HepG2 (cell line): ENCODE results near the gene PPA1. TPM values are rescaled to one million over a fixed set of nuclear protein-coding genes. Genes with fewer than 3 reads are reported as not detected.

ENCODE experiments used
- ATAC-seq: fragments of 200-7000 bp; cut with Tn5 transposase; 3 replicates; pipeline ENCODE4 v1.9.1; 2020; ENCODE audit warnings: mild to moderate bottlenecking, moderate library complexity
- BruUV-seq: library from RNA; stranded (reverse); fragments of 400-500 nt; replicated peaks from 2 replicates; lab custom pipeline; 2021; lab: Mats Ljungman, UMichigan
- CTCF ChIA-PET: fragments of 300-600 bp; formaldehyde crosslinking; extraction: SDS; loops from one replicate; lab custom pipeline; 2021; ENCODE audit warnings: low total read pairs, inconsistent platforms, low intra/inter-chr PET ratio; lab: Yijun Ruan, JAX
- POLR2A ChIA-PET: fragments of 350-600 bp; sonication (Branson Sonifier 250); formaldehyde crosslinking; loops from one replicate; lab custom pipeline; 2020; ENCODE audit warnings: antibody characterized with exemption, inconsistent platforms; lab: Yijun Ruan, JAX
- DNase-seq: peaks from one replicate; pipeline ENCODE4 v3.0.0-alpha.2; 2015; ENCODE audit warnings: low spot score
- FAIRE-seq: peaks from 3 replicates; lab custom pipeline; 2011; peaks lifted over from hg19 to GRCh38; lab: Jason Lieb, UNC
- H2AFZ ChIP-seq: one replicate; pipeline ENCODE4 v1.6.1; 2011; ENCODE audit warnings: low read length, inconsistent platforms
- H3K27ac ChIP-seq: fragments of 300-600 bp; 3 replicates; pipeline ENCODE4 v1.8.0; 2011; ENCODE audit warnings: mixed run types, mild to moderate bottlenecking, mixed read lengths, low read length, inconsistent platforms; ENCODE audit not compliant: insufficient read depth; ENCODE audit errors: extremely low read length
- H3K27me3 ChIP-seq, 2 experiments: fragments of 200-600 bp in 1 of 2; 2 replicates in 1 of 2; 3 replicates in 1 of 2; pipeline versions ENCODE4 v1.6.0 to v1.8.0; 2011; ENCODE audit warnings: low read length in 2 of 2, mild to moderate bottlenecking in 2 of 2, moderate library complexity in 2 of 2, inconsistent platforms in 1 of 2; ENCODE audit not compliant: insufficient read depth in 2 of 2, control insufficient read depth in 1 of 2
- H3K36me3 ChIP-seq, 2 experiments: fragments of 200-600 bp in 1 of 2; replicated peaks in 1 of 2; 2 replicates in 1 of 2; 3 replicates in 1 of 2; pipeline versions ENCODE4 v1.5.1 to v1.8.0; 2011; ENCODE audit warnings: low read length in 2 of 2, inconsistent platforms in 1 of 2; ENCODE audit not compliant: insufficient read depth in 2 of 2, control insufficient read depth in 1 of 2
- H3K4me1 ChIP-seq: 2 replicates; pipeline ENCODE4 v1.5.1; 2012; ENCODE audit warnings: low read length, inconsistent platforms; ENCODE audit not compliant: insufficient read depth
- H3K4me2 ChIP-seq: 2 replicates; pipeline ENCODE4 v1.6.0; 2011; ENCODE audit warnings: low read depth, low read length, inconsistent platforms
- H3K4me3 ChIP-seq, 3 experiments: fragments of 200-600 bp in 1 of 3; sonication (generic), shearing (Covaris generic) in 1 of 3; replicated peaks in 1 of 3; 2 replicates each; pipeline ENCODE4 v1.5.1; 2011 to 2016; ENCODE audit warnings: low read length in 3 of 3, inconsistent platforms in 2 of 3, low read depth in 2 of 3, mild to moderate bottlenecking in 2 of 3, control low read depth in 1 of 3, mixed read lengths in 1 of 3; ENCODE audit not compliant: insufficient read depth in 1 of 3
- H3K79me2 ChIP-seq: one replicate; pipeline ENCODE4 v1.6.1; 2011; ENCODE audit warnings: low read length, inconsistent platforms; ENCODE audit not compliant: insufficient read depth
- H3K9ac ChIP-seq: 2 replicates; pipeline ENCODE4 v1.6.0; 2011; ENCODE audit warnings: mild to moderate bottlenecking, low read depth, low read length, inconsistent platforms; ENCODE audit not compliant: insufficient read depth
- H3K9me3 ChIP-seq: 2 replicates; pipeline ENCODE4 v1.5.1; 2012; ENCODE audit warnings: mild to moderate bottlenecking, low read length
- H4K20me1 ChIP-seq: 2 replicates; pipeline ENCODE4 v1.6.0; 2011; ENCODE audit warnings: inconsistent platforms, mild to moderate bottlenecking, low read length, moderate library complexity; ENCODE audit not compliant: insufficient read depth
- AKAP8 ChIP-seq: sonication (generic); formaldehyde crosslinking; IDR thresholded peaks from 2 replicates; pipeline ENCODE4 v1.5.1; 2020; ENCODE audit warnings: mild to moderate bottlenecking, missing genetic modification reagents
- ASH2L ChIP-seq: fragments of 300-600, 200-600 bp; sonication (generic); IDR thresholded peaks from 2 replicates; pipeline ENCODE4 v1.7.0; 2017; ENCODE audit warnings: low read depth, mild to moderate bottlenecking, moderate library complexity, mixed read lengths, low read length; ENCODE audit not compliant: insufficient read length
- EZH2 ChIP-seq: conservative IDR thresholded peaks from 2 replicates; pipeline ENCODE4 v1.6.1; 2012; ENCODE audit warnings: mild to moderate bottlenecking, low read depth, low read length, moderate library complexity
- FLYWCH1 ChIP-seq: sonication (generic); formaldehyde crosslinking; IDR thresholded peaks from 2 replicates; pipeline ENCODE4 v1.8.1; 2023; ENCODE audit warnings: mild to moderate bottlenecking, missing genetic modification reagents
- GABPA ChIP-seq, 2 experiments: IDR thresholded peaks; 2 replicates each; pipeline ENCODE4 v1.6.1; 2011 to 2016; ENCODE audit warnings: low read depth in 2 of 2, low read length in 1 of 2, missing biosample characterization in 1 of 2, missing genetic modification characterization in 1 of 2
- HCFC1 ChIP-seq: fragments of 150-350 bp; IDR thresholded peaks from 2 replicates; pipeline ENCODE4 v1.6.1; 2014; ENCODE audit warnings: low read depth, low read length
- HHEX ChIP-seq: IDR thresholded peaks from 2 replicates; pipeline ENCODE4 v1.6.1; 2016; ENCODE audit warnings: control low read depth
- NFATC3 ChIP-seq: sonication (generic); formaldehyde crosslinking; IDR thresholded peaks from 2 replicates; pipeline ENCODE4 v1.5.1; 2020; ENCODE audit warnings: mild to moderate bottlenecking, missing genetic modification reagents
- NFKBIZ ChIP-seq: IDR thresholded peaks from 2 replicates; pipeline ENCODE4 v1.6.1; 2018; ENCODE audit warnings: missing genetic modification reagents, missing compliant biosample characterization
- NR1H2 ChIP-seq: sonication (generic); formaldehyde crosslinking; IDR thresholded peaks from 2 replicates; pipeline ENCODE4 v1.8.1; 2022; ENCODE audit warnings: low read depth, missing genetic modification reagents, borderline replicate concordance
- SMARCE1 ChIP-seq: fragments of 450-650 bp; IDR thresholded peaks from 2 replicates; pipeline ENCODE4 v1.6.1; 2017; ENCODE audit warnings: borderline replicate concordance
- SMYD3 ChIP-seq: sonication (generic); formaldehyde crosslinking; IDR thresholded peaks from 2 replicates; pipeline ENCODE4 v1.8.1; 2023; ENCODE audit warnings: mild to moderate bottlenecking, missing genetic modification reagents
- STAG1 ChIP-seq: sonication (generic); formaldehyde crosslinking; IDR thresholded peaks from 2 replicates; pipeline ENCODE4 v1.4.0; 2020; ENCODE audit warnings: missing genetic modification reagents
- THYN1 ChIP-seq: sonication (generic); formaldehyde crosslinking; IDR thresholded peaks from 2 replicates; pipeline ENCODE4 v1.8.1; 2023; ENCODE audit warnings: low read depth, mild to moderate bottlenecking, moderate library complexity, missing genetic modification reagents, borderline replicate concordance
- ZKSCAN1 ChIP-seq: fragments of 150-350 bp; IDR thresholded peaks from 2 replicates; pipeline ENCODE4 v1.6.1; 2014; ENCODE audit warnings: low read length
- ZMYM2 ChIP-seq: sonication (generic); formaldehyde crosslinking; IDR thresholded peaks from 2 replicates; pipeline ENCODE4 v1.8.0; 2022; ENCODE audit warnings: mild to moderate bottlenecking, missing genetic modification reagents
- ZNF547 ChIP-seq: sonication (generic); formaldehyde crosslinking; IDR thresholded peaks from 2 replicates; pipeline ENCODE4 v1.5.1; 2020; ENCODE audit warnings: mild to moderate bottlenecking, missing genetic modification reagents
- WGBS: methylation state at CpG from one replicate; pipeline ENCODE4 v1.1.6; 2017; ENCODE audit warnings: low lambda C conversion rate; 5-methylcytosine and 5-hydroxymethylcytosine counted together
- in situ Hi-C: cut with HindIII; loops from 2 replicates; pipeline ENCODE4 v1.10.0; 2017; ENCODE audit warnings: low pct_unique_long_range_greater_than_20kb; ENCODE audit not compliant: extremely low pct_ligation_motif_present
- intact Hi-C: fragments of 100-400 bp; cut with micrococcal nuclease; formaldehyde crosslinking; loops from one replicate; pipeline ENCODE4 v1.10.0; 2022; ENCODE audit not compliant: unreplicated experiment
- polyA plus RNA-seq, 8 experiments: library from polyadenylated mRNA; depleted of rRNA in 3 of 8; stranded (reverse) in 7 of 8; unstranded in 1 of 8; fragments of >200 nt; fragmentation: Illumina TruSeq in 4 of 8; extraction: Trizol in 4 of 8; gene quantifications; 2 replicates each; pipeline versions ENCODE4 v1.2.1 to v1.2.3, GENCODE V29; 2011 to 2016; ENCODE audit warnings: low read depth in 4 of 8, missing spikeins in 1 of 8, mixed read lengths in 1 of 8; ENCODE audit not compliant: insufficient read depth in 1 of 8
- total RNA-seq, 5 experiments: library from RNA; depleted of rRNA; stranded (reverse); fragments of >200 nt; fragmentation: Illumina TruSeq; extraction: Trizol; gene quantifications; 2 replicates each; pipeline ENCODE4 v1.2.3, GENCODE V29; 2016; ENCODE audit warnings: low read depth in 1 of 5
- TF ChIP-seq, protein P1 (sequence below): sonication (generic); formaldehyde crosslinking; IDR thresholded peaks from 2 replicates; pipeline ENCODE4 v1.4.0; 2020; ENCODE audit warnings: missing genetic modification reagents

Gene PPA1
- total and polyA plus RNA-seq, 2 of the 13 experiments (the other 11 are each of a cell fraction or from before 2014, with no cell fraction given) = 136 to 250 TPM

DNA sequence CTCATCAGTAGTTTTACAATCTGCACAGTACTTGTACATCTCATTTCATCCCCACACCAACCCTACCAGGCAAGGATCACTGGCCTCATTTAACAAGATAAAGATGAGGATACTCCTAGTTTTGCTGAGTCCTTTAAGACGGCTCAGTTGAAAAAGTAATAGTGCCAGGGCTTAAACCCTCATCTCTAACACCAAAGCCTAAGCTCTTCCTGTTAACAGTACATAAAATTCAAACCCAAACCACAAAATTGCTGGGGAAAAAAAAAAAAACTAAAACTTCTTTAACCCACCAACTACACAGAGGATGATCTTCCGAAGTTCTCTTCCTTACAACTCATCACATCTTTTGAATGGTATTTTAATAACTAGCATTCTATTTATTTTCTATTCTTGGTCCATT lies 64.2 kb downstream of the PPA1 start:
- peak overlapping the region; percentile 80 for H3K27ac ChIP-seq
- no peak for FAIRE-seq
- H3K4me1 ChIP-seq = peaks cover 69% of the 10 kb centered on the region
- BruUV-seq = no TSS peak
- H4K20me1 ChIP-seq = peaks cover 52% of the 10 kb centered on the region
- no peak for ATAC-seq
- no peaks in the 10 kb centered on the region; a peak in 1 of 5 replicates for H3K27me3 ChIP-seq
- peaks cover 0 to 27% of the 10 kb centered on the region in 2 experiments; a peak in 2 of 5 replicates for H3K36me3 ChIP-seq
- no peak for DNase-seq
- in situ Hi-C loops = no loop called here
- CTCF ChIA-PET = no interaction called here
- H3K79me2 ChIP-seq = peaks cover 59% of the 10 kb centered on the region
- intact Hi-C loops = no loop called here
- no peak overlapping the region for H2AFZ ChIP-seq
- H3K9me3 ChIP-seq = no peaks in the 10 kb centered on the region
- peak overlapping the region; percentile 82 for H3K4me2 ChIP-seq
- H3K9ac ChIP-seq = peak overlapping the region; percentile 94
- H3K4me3 ChIP-seq = peak overlapping the region; percentile 82 to 90 (median 90)
- POLR2A ChIA-PET = interaction anchor here (2.1 to 5.1 kb wide), 2 partner anchors 13 to 23 kb away, joined by 22 to 84 read pairs; partner anchors contain the start of gene TYSND1
- TF ChIP-seq EZH2 (no peak), ZNF547 (no peak)
- WGBS = 19% methylated on average over 2 of the region's 2 CpGs

DNA sequence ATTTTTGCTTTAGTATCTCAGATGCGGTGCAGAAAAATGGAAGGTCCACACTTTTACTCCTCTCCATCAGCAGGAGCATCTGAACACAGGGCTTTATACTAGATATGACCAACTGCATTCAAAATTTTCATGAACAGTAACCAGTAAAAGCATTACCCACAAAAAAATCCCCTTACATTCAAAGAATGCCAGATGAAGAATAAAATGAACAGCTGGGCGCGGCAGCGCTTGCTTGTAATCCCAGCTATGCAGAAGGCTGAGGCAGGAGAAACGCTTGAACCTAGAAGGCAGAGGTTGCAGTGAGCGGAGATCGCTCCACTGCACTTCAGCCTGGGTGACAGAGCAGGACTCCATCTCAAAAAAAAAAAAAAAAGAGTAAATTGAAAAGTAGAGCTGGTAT lies 66.0 kb downstream of the PPA1 start:
- ATAC-seq = no peak
- FAIRE-seq = no peak
- ChIA-PET CTCF (no interaction called here), POLR2A (interaction anchor here (5.1 kb wide), 1 partner anchor 21 kb away, joined by 84 read pairs; the partner anchor contains the start of gene TYSND1)
- Histone ChIP-seq H3K4me2 (no peak overlapping the region), H3K4me3 (no peak overlapping the region), H3K79me2 (peaks cover 75% of the 10 kb centered on the region), H2AFZ (no peak overlapping the region), H3K36me3 (peaks cover 2 to 36% of the 10 kb centered on the region in 2 experiments; a peak in 2 of 5 replicates), H3K27me3 (no peaks in the 10 kb centered on the region; a peak in 1 of 5 replicates), H3K9ac (no peak overlapping the region), H3K9me3 (no peaks in the 10 kb centered on the region), H4K20me1 (peaks cover 68% of the 10 kb centered on the region), H3K27ac (no peak overlapping the region), H3K4me1 (peaks cover 80% of the 10 kb centered on the region)
- no peak for DNase-seq
- no TSS peak for BruUV-seq
- intact Hi-C loops = no loop called here
- in situ Hi-C loops = no loop called here
- WGBS = 95% methylated on average over 7 of the region's 7 CpGs
- no peak for TF ChIP-seq THYN1 (CRISPR knock-in tag)
- TF ChIP-seq HHEX = no peak
- TF ChIP-seq, protein P1, sequence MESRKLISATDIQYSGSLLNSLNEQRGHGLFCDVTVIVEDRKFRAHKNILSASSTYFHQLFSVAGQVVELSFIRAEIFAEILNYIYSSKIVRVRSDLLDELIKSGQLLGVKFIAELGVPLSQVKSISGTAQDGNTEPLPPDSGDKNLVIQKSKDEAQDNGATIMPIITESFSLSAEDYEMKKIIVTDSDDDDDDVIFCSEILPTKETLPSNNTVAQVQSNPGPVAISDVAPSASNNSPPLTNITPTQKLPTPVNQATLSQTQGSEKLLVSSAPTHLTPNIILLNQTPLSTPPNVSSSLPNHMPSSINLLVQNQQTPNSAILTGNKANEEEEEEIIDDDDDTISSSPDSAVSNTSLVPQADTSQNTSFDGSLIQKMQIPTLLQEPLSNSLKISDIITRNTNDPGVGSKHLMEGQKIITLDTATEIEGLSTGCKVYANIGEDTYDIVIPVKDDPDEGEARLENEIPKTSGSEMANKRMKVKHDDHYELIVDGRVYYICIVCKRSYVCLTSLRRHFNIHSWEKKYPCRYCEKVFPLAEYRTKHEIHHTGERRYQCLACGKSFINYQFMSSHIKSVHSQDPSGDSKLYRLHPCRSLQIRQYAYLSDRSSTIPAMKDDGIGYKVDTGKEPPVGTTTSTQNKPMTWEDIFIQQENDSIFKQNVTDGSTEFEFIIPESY (CRISPR knock-in tag) = no peak
- TF ChIP-seq STAG1 (CRISPR knock-in tag) = no peak
- no peak for TF ChIP-seq NR1H2 (CRISPR knock-in tag)
- TF ChIP-seq AKAP8 (CRISPR knock-in tag) = no peak
- TF ChIP-seq HCFC1 = no peak
- TF ChIP-seq ZMYM2 (CRISPR knock-in tag) = no peak
- TF ChIP-seq ZKSCAN1 = no peak
- TF ChIP-seq SMARCE1 = no peak
- no peak for TF ChIP-seq SMYD3 (CRISPR knock-in tag)
- no peak for TF ChIP-seq ASH2L
- no peak for TF ChIP-seq GABPA (IDR thresholded peaks at IDR 0.05; ENCODE audit: low read depth, low read length)
- no peak for TF ChIP-seq GABPA (CRISPR knock-in tag; IDR thresholded peaks at IDR 0.05; ENCODE audit: low read depth)
- TF ChIP-seq NFATC3 (CRISPR knock-in tag) = no peak
- no peak for TF ChIP-seq NFKBIZ
- TF ChIP-seq FLYWCH1 = no peak
